K562 (cell line): ENCODE measurements around the gene SFTPA2. TPM values are rescaled to one million over a fixed set of nuclear protein-coding genes. Genes with fewer than 3 reads are reported as not detected.
"Not testable (repeated sequence)": the region's sequence is repeated elsewhere in the genome, so short reads cannot be mapped to it uniquely, and the experiment has no call there.

Experiments used
- ATAC-seq: fragments of 200-7000 bp; cut with Tn5 transposase; 3 replicates; pipeline ENCODE4 v1.9.1; 2020; ENCODE audit warnings: moderate library complexity
- BruUV-seq: library from RNA; stranded (reverse); fragments of 400-500 nt; replicated peaks from 2 replicates; lab custom pipeline; 2021; lab: Mats Ljungman, UMichigan
- CTCF ChIA-PET: fragments of 300-600 bp; formaldehyde crosslinking; extraction: SDS; loops from one replicate; lab custom pipeline; 2021; ENCODE audit warnings: low intra/inter-chr PET ratio; lab: Yijun Ruan, JAX
- POLR2A ChIA-PET: fragments of 300-600, 350-650 bp; sonication (Branson Sonifier 250); formaldehyde crosslinking; extraction: SDS; loops from one replicate; lab custom pipeline; 2021; ENCODE audit warnings: antibody characterized with exemption, inconsistent platforms; lab: Yijun Ruan, JAX
- DNase-seq, 4 experiments: peaks; one replicate each; pipeline versions ENCODE4 v3.0.0 to v3.0.0-alpha.2; 2011 to 2018; ENCODE audit warnings: low spot score in 3 of 4, mixed read lengths in 3 of 4; ENCODE audit errors: extremely low read depth in 1 of 4
- FAIRE-seq: peaks from 2 replicates; lab custom pipeline; 2011; peaks lifted over from hg19 to GRCh38; lab: Jason Lieb, UNC
- H2AFZ ChIP-seq: 2 replicates; pipeline ENCODE4 v1.6.0; 2011; ENCODE audit warnings: low read depth, low read length, control low read depth, inconsistent platforms
- H3K27ac ChIP-seq: fragments of 200-600 bp; 3 replicates; pipeline ENCODE4 v1.8.0; 2011; ENCODE audit warnings: low read depth, mild to moderate bottlenecking, control low read depth, inconsistent platforms, low read length, moderate library complexity, mixed read lengths; ENCODE audit errors: extremely low read depth
- H3K27me3 ChIP-seq, 2 experiments: fragments of 300-600 bp in 1 of 2; 2 replicates in 1 of 2; 3 replicates in 1 of 2; pipeline versions ENCODE4 v1.6.0 to v1.8.0; 2011; ENCODE audit warnings: inconsistent platforms in 2 of 2, low read length in 2 of 2, mild to moderate bottlenecking in 1 of 2, mixed read lengths in 1 of 2, moderate library complexity in 1 of 2; ENCODE audit not compliant: control insufficient read depth in 2 of 2, insufficient read depth in 2 of 2
- H3K36me3 ChIP-seq: fragments of 300-600 bp; 3 replicates; pipeline ENCODE4 v1.8.0; 2011; ENCODE audit warnings: mild to moderate bottlenecking, low read length, inconsistent platforms; ENCODE audit not compliant: control insufficient read depth, insufficient read depth
- H3K4me1 ChIP-seq, 2 experiments: fragments of 200-600 bp in 1 of 2; replicated peaks in 1 of 2; 2 replicates in 1 of 2; 3 replicates in 1 of 2; pipeline versions ENCODE4 v1.5.1 to v1.8.0; 2011; ENCODE audit warnings: inconsistent platforms in 2 of 2, low read length in 2 of 2, mild to moderate bottlenecking in 1 of 2, mixed read lengths in 1 of 2, moderate library complexity in 1 of 2; ENCODE audit not compliant: control insufficient read depth in 2 of 2, insufficient read depth in 2 of 2
- H3K4me2 ChIP-seq: 2 replicates; pipeline ENCODE4 v1.6.1; 2011; ENCODE audit warnings: low read length, control low read depth, inconsistent platforms, mixed read lengths; ENCODE audit not compliant: insufficient read depth
- H3K4me3 ChIP-seq: fragments of 200-600 bp; sonication (generic), shearing (Covaris generic); 2 replicates; pipeline ENCODE4 v1.5.1; 2016; ENCODE audit warnings: control low read depth, inconsistent platforms
- H3K79me2 ChIP-seq: fragments of 200-600 bp; 3 replicates; pipeline ENCODE4 v1.8.0; 2011; ENCODE audit warnings: low read length, inconsistent platforms; ENCODE audit not compliant: control insufficient read depth, insufficient read depth
- H3K9ac ChIP-seq, 2 experiments: 2 replicates each; pipeline versions ENCODE4 v1.6.0 to v1.6.1; 2011; ENCODE audit warnings: low read depth in 2 of 2, low read length in 2 of 2, control low read depth in 1 of 2, inconsistent platforms in 1 of 2, mild to moderate bottlenecking in 1 of 2, mixed read lengths in 1 of 2; ENCODE audit not compliant: insufficient read depth in 1 of 2
- H3K9me1 ChIP-seq: one replicate; pipeline ENCODE4 v1.6.0; 2011; ENCODE audit warnings: inconsistent platforms, mild to moderate bottlenecking, low read length, moderate library complexity; ENCODE audit not compliant: control insufficient read depth, insufficient read depth
- H3K9me3 ChIP-seq: replicated peaks from 2 replicates; pipeline ENCODE4 v1.5.1; 2011; ENCODE audit warnings: low read depth, low read length, inconsistent platforms; ENCODE audit not compliant: control insufficient read depth, insufficient read depth
- H4K20me1 ChIP-seq: replicated peaks from 2 replicates; pipeline ENCODE4 v1.6.1; 2011; ENCODE audit warnings: low read length, inconsistent platforms, mixed read lengths; ENCODE audit not compliant: control insufficient read depth, insufficient read depth
- BHLHE40 ChIP-seq: IDR thresholded peaks from 2 replicates; pipeline ENCODE4 v1.6.1; 2011; ENCODE audit warnings: low read length, improper control_type of control experiment
- BMI1 ChIP-seq: fragments of 150-350 bp; IDR thresholded peaks from 2 replicates; pipeline ENCODE4 v1.6.1; 2014; ENCODE audit warnings: low read length
- C11orf30 ChIP-seq: fragments of 450-650 bp; IDR thresholded peaks from 2 replicates; pipeline ENCODE4 v1.6.1; 2016; ENCODE audit warnings: low read depth, mild to moderate bottlenecking
- FOXK2 ChIP-seq, 2 experiments: fragments of 450-650 bp; IDR thresholded peaks in 1 of 2; conservative IDR thresholded peaks in 1 of 2; 2 replicates each; pipeline ENCODE4 v1.6.1; 2016; ENCODE audit warnings: low read depth in 2 of 2, mild to moderate bottlenecking in 1 of 2
- GABPB2 ChIP-seq: fragments of 250-450 bp; sonication (Bioruptor Pico); conservative IDR thresholded peaks from 2 replicates; pipeline ENCODE4 v1.5.1; 2021; ENCODE audit warnings: mild to moderate bottlenecking
- ZNF239 ChIP-seq: fragments of 250-450 bp; sonication (Bioruptor Pico); IDR thresholded peaks from 2 replicates; pipeline ENCODE4 v1.4.0; 2020; ENCODE audit warnings: mild to moderate bottlenecking
- ZNF518B ChIP-seq: fragments of 250-450 bp; sonication (Bioruptor Pico); IDR thresholded peaks from 2 replicates; pipeline ENCODE4 v1.5.0; 2021; ENCODE audit warnings: mild to moderate bottlenecking, moderate library complexity
- ZNF766 ChIP-seq: fragments of 200-800 bp; sonication (Bioruptor generic); conservative IDR thresholded peaks from 2 replicates; pipeline ENCODE4 v1.6.1; 2016; ENCODE audit warnings: missing genetic modification characterization, missing compliant biosample characterization
- WGBS: fragments of 100-300 bp; shearing (Covaris generic); methylation state at CpG from one replicate; pipeline ENCODE4 v1.1.6; 2016; ENCODE audit warnings: low coverage, mixed read lengths; ENCODE audit not compliant: insufficient coverage; ENCODE audit errors: missing lambda C conversion rate; 5-methylcytosine and 5-hydroxymethylcytosine counted together
- in situ Hi-C: fragments of 300-500 bp; cut with MboI; formaldehyde crosslinking; loops from 4 replicates; pipeline ENCODE4 v1.15.0; 2018; ENCODE audit warnings: inconsistent platforms, mixed read lengths
- intact Hi-C: fragments of 100-400 bp; cut with micrococcal nuclease; formaldehyde crosslinking; loops from 2 replicates; pipeline ENCODE4 v1.14.2; 2022
- polyA plus RNA-seq, 8 experiments: library from polyadenylated mRNA; depleted of rRNA in 4 of 8; stranded (reverse) in 5 of 8; unstranded in 3 of 8; fragments of >200 nt; fragmentation: Nextera tagmentation in 2 of 8; fragmentation: Illumina TruSeq in 1 of 8; extraction: Ambion mirVana in 2 of 8; extraction: Trizol in 1 of 8; gene quantifications; 2 replicates each; pipeline versions ENCODE4 v1.2.1 to v1.2.3, GENCODE V29; 2011 to 2014; ENCODE audit warnings: inconsistent platforms in 1 of 8, missing spikeins in 1 of 8
- total RNA-seq, 7 experiments: library from RNA; depleted of rRNA in 6 of 7; stranded (reverse); fragments of >200 nt in 6 of 7; fragmentation: Illumina TruSeq in 2 of 7; extraction: Trizol in 2 of 7; gene quantifications; 2 replicates each; pipeline versions ENCODE4 v1.2.1 to v1.2.3, GENCODE V29; 2011 to 2021; ENCODE audit warnings: low replicate concordance in 1 of 7
- TF ChIP-seq, protein P1 (sequence below): fragments of 450-650 bp; IDR thresholded peaks from 2 replicates; pipeline ENCODE4 v1.6.1; 2016
- TF ChIP-seq, protein P2 (sequence below): sonication (generic); formaldehyde crosslinking; IDR thresholded peaks from 2 replicates; pipeline ENCODE4 v1.8.0; 2022; ENCODE audit warnings: mild to moderate bottlenecking, missing genetic modification reagents

The SFTPA2 gene
- total and polyA plus RNA-seq, 9 of the 15 experiments (the other 6 are each of a cell fraction or from before 2014, with no cell fraction given): 4.1 TPM; not detected in 8

- Histone ChIP-seq H3K4me2 (peak overlapping the region; percentile 53; the same call in 1 of the 2 replicates), H2AFZ (peak overlapping the region; percentile 15; the same call in 1 of the 2 replicates)
- FAIRE-seq, POLR2A ChIA-PET, H3K79me2 ChIP-seq, in situ Hi-C loops, H4K20me1 ChIP-seq, H3K9ac ChIP-seq, H3K9me1 ChIP-seq, intact Hi-C loops, H3K27me3 ChIP-seq, H3K4me1 ChIP-seq, H3K9me3 ChIP-seq, BruUV-seq, CTCF ChIA-PET, H3K27ac ChIP-seq, H3K36me3 ChIP-seq, H3K4me3 ChIP-seq: not testable (repeated sequence)
- DNase-seq: peak in 1 of 4 experiments; percentile 36
- 3% methylated on average over 6 of the region's 6 CpGs for WGBS
- 0 out of 2 replicates have a peak, but pooled peaks have one; percentile 44 for TF ChIP-seq ZNF766 (CRISPR knock-in tag)
- TF ChIP-seq FOXK2 (conservative IDR thresholded peaks at IDR 0.05 in 1 of 2, IDR thresholded peaks at IDR 0.05 in 1 of 2; ENCODE audit: low read depth in 2 of 2): peak; percentile 42 to 49; a peak in 2 of 4 replicates
- peak; percentile 50 for TF ChIP-seq C11orf30
- ATAC-seq: peak; percentile 83
These were observed 10.4 kb upstream of the SFTPA2 start for GRCh38 chr10:79570624-79571023.

- DNase-seq: no peak
These were observed 3.2 kb upstream of the SFTPA2 start for GRCh38 chr10:79563426-79563825.

More at GRCh38 chr10:79563426-79563825, 3.2 kb upstream of the SFTPA2 start:
- no peak for TF ChIP-seq ZNF239
- TF ChIP-seq, protein P1, sequence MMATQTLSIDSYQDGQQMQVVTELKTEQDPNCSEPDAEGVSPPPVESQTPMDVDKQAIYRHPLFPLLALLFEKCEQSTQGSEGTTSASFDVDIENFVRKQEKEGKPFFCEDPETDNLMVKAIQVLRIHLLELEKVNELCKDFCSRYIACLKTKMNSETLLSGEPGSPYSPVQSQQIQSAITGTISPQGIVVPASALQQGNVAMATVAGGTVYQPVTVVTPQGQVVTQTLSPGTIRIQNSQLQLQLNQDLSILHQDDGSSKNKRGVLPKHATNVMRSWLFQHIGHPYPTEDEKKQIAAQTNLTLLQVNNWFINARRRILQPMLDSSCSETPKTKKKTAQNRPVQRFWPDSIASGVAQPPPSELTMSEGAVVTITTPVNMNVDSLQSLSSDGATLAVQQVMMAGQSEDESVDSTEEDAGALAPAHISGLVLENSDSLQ: no peak
- no peak for TF ChIP-seq BHLHE40
- TF ChIP-seq ZNF518B (CRISPR knock-in tag): no peak
- TF ChIP-seq, protein P2, sequence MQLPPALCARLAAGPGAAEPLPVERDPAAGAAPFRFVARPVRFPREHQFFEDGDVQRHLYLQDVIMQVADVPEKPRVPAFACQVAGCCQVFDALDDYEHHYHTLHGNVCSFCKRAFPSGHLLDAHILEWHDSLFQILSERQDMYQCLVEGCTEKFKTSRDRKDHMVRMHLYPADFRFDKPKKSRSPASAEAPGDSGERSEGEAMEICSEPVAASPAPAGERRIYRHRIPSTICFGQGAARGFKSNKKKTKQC (CRISPR knock-in tag): no peak
- TF ChIP-seq GABPB2 (CRISPR knock-in tag): no peak
- no peak for TF ChIP-seq BMI1
- 2% methylated on average over 4 of the region's 4 CpGs for WGBS
- ChIA-PET POLR2A (interaction anchor here (0.6 to 1.0 kb wide), 2 partner anchors 9 to 619 kb away, joined by 3 read pairs; no protein-coding TSS in a partner anchor), CTCF (interaction anchor here (0.7 kb wide), 1 partner anchor 365 kb away, joined by 3 read pairs; no protein-coding TSS in a partner anchor)
- no peaks in the 10 kb centered on the region for H3K36me3 ChIP-seq
- H4K20me1 ChIP-seq: no peaks in the 10 kb centered on the region
- H3K4me2 ChIP-seq: no peak overlapping the region
- FAIRE-seq: no peak
- H3K9me1 ChIP-seq: no peaks in the 10 kb centered on the region
- H3K4me3 ChIP-seq: no peak overlapping the region
- H3K27ac ChIP-seq: no peak overlapping the region
- H3K9me3 ChIP-seq: no peaks in the 10 kb centered on the region
- no peak overlapping the region for H2AFZ ChIP-seq
- H3K9ac ChIP-seq: no peak overlapping the region
- H3K27me3 ChIP-seq: peaks cover 0 to 24% of the 10 kb centered on the region in 2 experiments; a peak in 3 of 5 replicates
- BruUV-seq: no TSS peak
- H3K4me1 ChIP-seq: peaks cover 0 to 5% of the 10 kb centered on the region in 2 experiments; a peak in 1 of 5 replicates
- no peak for ATAC-seq
- intact Hi-C loops (loop anchor here (2.0 to 5.0 kb wide), 3 partner anchors 45 to 567 kb away; no protein-coding TSS in a partner anchor), in situ Hi-C loops (loop anchor here (10.0 kb wide), 1 partner anchor 371 kb away; no protein-coding TSS in a partner anchor)
- H3K79me2 ChIP-seq: no peaks in the 10 kb centered on the region
